NCI-H446 (cell line): ENCODE measurements around the gene MRPS6.

Source experiments
- DNase-seq, 2 experiments: peaks; one replicate each; lab custom pipeline; 2025; lab: John Stamatoyannopoulos, UW

The MRPS6 gene

GRCh38 chr21:34133392-34133791, 60.0 kb downstream of the MRPS6 start:
- no peak for DNase-seq

GRCh38 chr21:34133802-34134201, 60.4 kb downstream of the MRPS6 start:
- no peak for DNase-seq

- DNase-seq = no peak
Observed at GRCh38 chr21:34135330-34135729, 62.0 kb downstream of the MRPS6 start.

GRCh38 chr21:34141373-34141772, 68.0 kb downstream of the MRPS6 start:
- DNase-seq = no peak

- no peak for DNase-seq
Observed at GRCh38 chr21:34143685-34144182, 70.4 kb downstream of the MRPS6 start.

GRCh38 chr21:34144224-34144623, 70.8 kb downstream of the MRPS6 start:
- DNase-seq = no peak

- DNase-seq = no peak
Observed at GRCh38 chr21:34147792-34148418, 74.5 kb downstream of the MRPS6 start.

- DNase-seq = no peak
Observed at GRCh38 chr21:34148419-34148804, 75.0 kb downstream of the MRPS6 start.

GRCh38 chr21:34148826-34149558, 75.6 kb downstream of the MRPS6 start:
- DNase-seq = no peak

GRCh38 chr21:34152500-34152899, 79.1 kb downstream of the MRPS6 start:
- no peak for DNase-seq

- no peak for DNase-seq
Observed at GRCh38 chr21:34154878-34155277, 81.5 kb downstream of the MRPS6 start.

GRCh38 chr21:34156957-34157356, 83.6 kb downstream of the MRPS6 start:
- DNase-seq = no peak

GRCh38 chr21:34157521-34157920, 84.1 kb downstream of the MRPS6 start:
- DNase-seq = no peak

GRCh38 chr21:34158866-34159835, 85.8 kb downstream of the MRPS6 start:
- no peak for DNase-seq

- no peak for DNase-seq
Observed at GRCh38 chr21:34166468-34166867, 93.1 kb downstream of the MRPS6 start.

GRCh38 chr21:34170886-34171285, 97.5 kb downstream of the MRPS6 start:
- no peak for DNase-seq

- DNase-seq = no peak
Observed at GRCh38 chr21:34174470-34174869, 101.1 kb downstream of the MRPS6 start.

- DNase-seq = no peak
Observed at GRCh38 chr21:34176448-34176847, 103.1 kb downstream of the MRPS6 start.

GRCh38 chr21:34177919-34178567, 104.7 kb downstream of the MRPS6 start:
- no peak for DNase-seq

GRCh38 chr21:34179204-34179935, 106.0 kb downstream of the MRPS6 start:
- no peak for DNase-seq

GRCh38 chr21:34180407-34180806, 107.0 kb downstream of the MRPS6 start:
- peak in 1 of 2 experiments; percentile 51 for DNase-seq
